Thyroid gland (tissue), 4 donors: ENCODE results near the gene PCDHB10.

Experiments
- POLR2A ChIP-seq, 2 donors: fragments of 450-650 bp; IDR thresholded peaks; one replicate each; pipeline ENCODE4 v1.6.1; 2017; ENCODE audit warnings: antibody characterized with exemption in 2 of 2, mild to moderate bottlenecking in 2 of 2, moderate library complexity in 1 of 2
- TF ChIP-seq, protein P1 (sequence below), 6 experiments: fragments of 200-600 bp in 3 of 6; fragments of 450-650 bp in 3 of 6; sonication (generic) in 3 of 6; IDR thresholded peaks; one replicate each; pipeline ENCODE4 v1.5.1; 2016 to 2019; ENCODE audit warnings: antibody characterized with exemption in 6 of 6, mild to moderate bottlenecking in 2 of 6, inconsistent platforms in 1 of 6, moderate library complexity in 1 of 6

DNA sequence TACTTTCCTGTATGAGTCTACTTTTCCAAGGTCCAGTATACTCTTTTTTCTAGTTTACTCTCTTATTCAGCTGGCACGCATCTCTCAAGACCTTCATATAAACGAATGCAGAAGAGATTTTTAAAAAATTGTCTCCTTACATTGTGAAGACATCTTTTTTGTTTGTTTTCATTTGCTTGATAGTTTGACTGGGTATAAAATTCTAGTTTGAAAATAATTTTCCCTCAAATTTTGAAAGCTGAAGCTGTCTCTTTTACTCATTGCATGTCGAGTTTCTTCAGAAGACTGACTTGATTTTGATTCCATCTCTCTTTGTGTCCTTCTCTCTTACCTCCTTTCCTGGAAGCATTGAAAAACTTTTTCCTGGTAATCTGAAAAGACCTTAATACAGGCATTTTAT is 4.2 kb downstream of the PCDHB10 start:
- no peak for TF ChIP-seq POLR2A (IDR thresholded peaks at IDR 0.05)
- TF ChIP-seq, protein P1, sequence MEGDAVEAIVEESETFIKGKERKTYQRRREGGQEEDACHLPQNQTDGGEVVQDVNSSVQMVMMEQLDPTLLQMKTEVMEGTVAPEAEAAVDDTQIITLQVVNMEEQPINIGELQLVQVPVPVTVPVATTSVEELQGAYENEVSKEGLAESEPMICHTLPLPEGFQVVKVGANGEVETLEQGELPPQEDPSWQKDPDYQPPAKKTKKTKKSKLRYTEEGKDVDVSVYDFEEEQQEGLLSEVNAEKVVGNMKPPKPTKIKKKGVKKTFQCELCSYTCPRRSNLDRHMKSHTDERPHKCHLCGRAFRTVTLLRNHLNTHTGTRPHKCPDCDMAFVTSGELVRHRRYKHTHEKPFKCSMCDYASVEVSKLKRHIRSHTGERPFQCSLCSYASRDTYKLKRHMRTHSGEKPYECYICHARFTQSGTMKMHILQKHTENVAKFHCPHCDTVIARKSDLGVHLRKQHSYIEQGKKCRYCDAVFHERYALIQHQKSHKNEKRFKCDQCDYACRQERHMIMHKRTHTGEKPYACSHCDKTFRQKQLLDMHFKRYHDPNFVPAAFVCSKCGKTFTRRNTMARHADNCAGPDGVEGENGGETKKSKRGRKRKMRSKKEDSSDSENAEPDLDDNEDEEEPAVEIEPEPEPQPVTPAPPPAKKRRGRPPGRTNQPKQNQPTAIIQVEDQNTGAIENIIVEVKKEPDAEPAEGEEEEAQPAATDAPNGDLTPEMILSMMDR (IDR thresholded peaks at IDR 0.05), result no peak
